Endodermal cell (in vitro differentiated cells): ENCODE measurements around the gene CYP46A1. TPM values are rescaled to one million over a fixed set of nuclear protein-coding genes. Genes with fewer than 3 reads are reported as not detected.

Experiments
- DNase-seq: peaks from one replicate; pipeline ENCODE4 v3.0.0-alpha.2; 2017
- H3K27ac ChIP-seq: 2 replicates; pipeline ENCODE4 v1.5.1; 2013; ENCODE audit warnings: mild to moderate bottlenecking, low read depth, low read length, moderate library complexity
- H3K27me3 ChIP-seq: 2 replicates; pipeline ENCODE4 v1.6.1; 2013; ENCODE audit warnings: mild to moderate bottlenecking, low read length, moderate library complexity; ENCODE audit not compliant: insufficient read depth, control insufficient read depth, poor library complexity, severe bottlenecking
- H3K36me3 ChIP-seq: 2 replicates; pipeline ENCODE4 v1.7.0; 2013; ENCODE audit warnings: mild to moderate bottlenecking, low read length, moderate library complexity; ENCODE audit not compliant: control insufficient read depth, insufficient read depth
- H3K4me1 ChIP-seq: one replicate; pipeline ENCODE4 v1.7.0; 2013; ENCODE audit warnings: low read length; ENCODE audit not compliant: control insufficient read depth, insufficient read depth
- H3K4me3 ChIP-seq: 2 replicates; pipeline ENCODE4 v1.5.1; 2013; ENCODE audit warnings: mild to moderate bottlenecking, low read length, moderate library complexity
- H3K9ac ChIP-seq: 2 replicates; pipeline ENCODE4 v1.6.1; 2013; ENCODE audit warnings: mild to moderate bottlenecking, low read length, moderate library complexity; ENCODE audit not compliant: poor library complexity, severe bottlenecking; ENCODE audit errors: extremely low read depth
- H3K9me3 ChIP-seq: 2 replicates; pipeline ENCODE4 v1.6.1; 2013; ENCODE audit warnings: mild to moderate bottlenecking, low read length, moderate library complexity; ENCODE audit not compliant: control insufficient read depth
- H3K27ac Mint-ChIP-seq: 2 replicates; pipeline ENCODE4 v1.8.0; 2020; ENCODE audit warnings: mixed read lengths
- H3K27me3 Mint-ChIP-seq: 2 replicates; pipeline ENCODE4 v1.8.0; 2021; ENCODE audit warnings: mild to moderate bottlenecking, mixed read lengths; ENCODE audit not compliant: insufficient read depth
- H3K36me3 Mint-ChIP-seq: 2 replicates; pipeline ENCODE4 v1.8.0; 2020; ENCODE audit warnings: low read depth, mixed read lengths
- H3K4me1 Mint-ChIP-seq: 2 replicates; pipeline ENCODE4 v1.8.0; 2020; ENCODE audit warnings: mixed read lengths
- H3K4me3 Mint-ChIP-seq: 2 replicates; pipeline ENCODE4 v1.8.0; 2020; ENCODE audit warnings: mild to moderate bottlenecking, moderate library complexity, mixed read lengths
- H3K9me3 Mint-ChIP-seq: 2 replicates; pipeline ENCODE4 v1.8.0; 2020; ENCODE audit warnings: mild to moderate bottlenecking, mixed read lengths
- CTCF ChIP-seq: fragments of 200-600 bp; sonication (generic); conservative IDR thresholded peaks from 2 replicates; pipeline ENCODE4 v1.5.0; 2021; ENCODE audit warnings: antibody characterized with exemption, mild to moderate bottlenecking
- WGBS, 2 experiments: methylation state at CpG; one replicate each; pipeline versions ENCODE4 v1.1.5 to v1.1.7; 2013; ENCODE audit warnings: missing lambda C conversion rate in 2 of 2, mixed read lengths in 1 of 2; ENCODE audit not compliant: insufficient coverage in 1 of 2, insufficient read length in 1 of 2; 5-methylcytosine and 5-hydroxymethylcytosine counted together
- total RNA-seq, 2 donors: library from RNA; stranded (reverse); fragmentation: NEBNext Ultra II Directional in 1 of 2; extraction: Animal tissue kit (Norgen Biotek cat#: 25700) in 1 of 2; gene quantifications; 2 replicates in 1 of 2; 3 replicates in 1 of 2; pipeline ENCODE4 v1.2.1, GENCODE V29; 2021

The CYP46A1 gene
- total RNA-seq, 2 donors from 2014 or later, result 0.55 to 0.57 TPM

- Histone ChIP-seq H3K4me3 (no peak overlapping the region), H3K27me3 (no peaks in the 10 kb centered on the region), H3K4me1 (peaks cover 4% of the 10 kb centered on the region), H3K9ac (no peak overlapping the region), H3K9me3 (no peaks in the 10 kb centered on the region), H3K27ac (peak overlapping the region; percentile 53), H3K36me3 (no peaks in the 10 kb centered on the region)
- H3K27ac Mint-ChIP-seq, result no peak overlapping the region
- DNase-seq, result no peak
- no peaks in the 10 kb centered on the region for H3K36me3 Mint-ChIP-seq
- no peaks in the 10 kb centered on the region for H3K9me3 Mint-ChIP-seq
- peaks cover 3% of the 10 kb centered on the region for H3K27me3 Mint-ChIP-seq
- WGBS, 2 experiments, result 77 to 86% methylated on average over 3 to 6 of the region's 6 CpGs
- no peak for TF ChIP-seq CTCF
- H3K4me1 Mint-ChIP-seq, result peaks cover 18% of the 10 kb centered on the region
- no peak overlapping the region for H3K4me3 Mint-ChIP-seq
Observed at GRCh38 chr14:99666533-99666932, 17.6 kb upstream of the CYP46A1 start.

DNA sequence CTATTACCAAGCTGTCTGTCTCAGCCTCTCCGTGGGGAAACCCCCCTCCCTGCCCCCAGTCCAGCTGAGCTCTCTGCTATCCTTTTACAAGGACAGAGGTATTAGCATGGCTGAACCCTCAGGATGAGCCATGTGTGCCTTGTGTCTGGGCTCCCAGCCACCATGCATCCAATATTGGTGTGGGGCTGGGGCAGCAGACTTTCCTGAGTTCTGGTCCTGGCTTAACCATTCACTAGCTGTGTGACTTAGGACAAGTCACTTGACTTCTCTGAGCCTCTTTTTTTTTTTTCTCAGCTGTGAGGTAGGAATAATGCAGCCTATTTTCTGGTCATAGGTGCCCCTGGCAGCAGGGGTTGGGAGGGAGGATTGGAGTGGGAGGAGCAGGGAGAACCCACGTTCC lies 17.1 kb upstream of the CYP46A1 start:
- no peak overlapping the region for H3K27ac ChIP-seq
- no peaks in the 10 kb centered on the region for H3K36me3 ChIP-seq
- no peak overlapping the region for H3K4me3 Mint-ChIP-seq
- no peak overlapping the region for H3K4me3 ChIP-seq
- no peak for TF ChIP-seq CTCF
- peaks cover under 1% of the 10 kb centered on the region for H3K27me3 Mint-ChIP-seq
- no peak for DNase-seq
- H3K4me1 ChIP-seq, result peaks cover 7% of the 10 kb centered on the region
- no peak overlapping the region for H3K27ac Mint-ChIP-seq
- H3K27me3 ChIP-seq, result no peaks in the 10 kb centered on the region
- no peaks in the 10 kb centered on the region for H3K9me3 Mint-ChIP-seq
- no peak overlapping the region for H3K9ac ChIP-seq
- peaks cover 22% of the 10 kb centered on the region for H3K4me1 Mint-ChIP-seq
- no peaks in the 10 kb centered on the region for H3K36me3 Mint-ChIP-seq
- 48% methylated on average over 2 of the region's 2 CpGs; no CpG with 5 or more reads in 1 of the 2 experiments for WGBS, 2 experiments
- no peaks in the 10 kb centered on the region for H3K9me3 ChIP-seq

DNA sequence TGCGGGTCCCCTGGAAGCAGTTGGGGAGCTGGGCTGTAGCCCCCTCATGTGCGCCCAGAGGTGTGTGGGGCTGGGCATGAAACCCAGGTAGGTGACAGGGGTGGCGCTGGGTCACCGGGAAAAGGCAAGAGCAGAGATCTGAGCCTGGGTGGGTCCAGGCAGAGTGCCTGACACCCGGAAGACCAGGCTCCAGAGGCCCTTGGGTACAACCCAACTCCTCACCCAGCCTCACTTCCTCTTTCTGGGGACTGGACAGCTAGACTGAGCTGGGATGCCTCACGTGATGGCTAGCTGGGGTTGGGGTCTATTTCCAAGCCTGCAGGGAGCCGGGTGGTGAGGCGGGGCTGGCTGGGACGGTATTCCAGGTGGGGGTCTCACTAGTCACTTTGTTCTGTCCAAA lies 16.3 kb upstream of the CYP46A1 start:
- peaks cover 30% of the 10 kb centered on the region for H3K4me1 Mint-ChIP-seq
- H3K9ac ChIP-seq, result no peak overlapping the region

More for the DNA sequence above, 16.3 kb upstream of the CYP46A1 start:
- Mint-ChIP-seq H3K36me3 (no peaks in the 10 kb centered on the region), H3K27me3 (no peaks in the 10 kb centered on the region), H3K9me3 (no peaks in the 10 kb centered on the region), H3K27ac (peak overlapping the region; percentile 61), H3K4me3 (no peak overlapping the region)
- Histone ChIP-seq H3K4me3 (no peak overlapping the region), H3K27me3 (no peaks in the 10 kb centered on the region), H3K9me3 (no peaks in the 10 kb centered on the region), H3K4me1 (peaks cover 7% of the 10 kb centered on the region), H3K36me3 (no peaks in the 10 kb centered on the region), H3K27ac (no peak overlapping the region)
- 90 to 96% methylated on average over 4 to 9 of the region's 9 CpGs for WGBS, 2 experiments
- no peak for DNase-seq
- no peak for TF ChIP-seq CTCF
